Measurements from ENCODE around the gene SNURF.
"Not testable (repeated sequence)": the region's sequence is repeated elsewhere in the genome, so short reads cannot be mapped to it uniquely, and the experiment has no call there.

SNURF gene

DNA sequence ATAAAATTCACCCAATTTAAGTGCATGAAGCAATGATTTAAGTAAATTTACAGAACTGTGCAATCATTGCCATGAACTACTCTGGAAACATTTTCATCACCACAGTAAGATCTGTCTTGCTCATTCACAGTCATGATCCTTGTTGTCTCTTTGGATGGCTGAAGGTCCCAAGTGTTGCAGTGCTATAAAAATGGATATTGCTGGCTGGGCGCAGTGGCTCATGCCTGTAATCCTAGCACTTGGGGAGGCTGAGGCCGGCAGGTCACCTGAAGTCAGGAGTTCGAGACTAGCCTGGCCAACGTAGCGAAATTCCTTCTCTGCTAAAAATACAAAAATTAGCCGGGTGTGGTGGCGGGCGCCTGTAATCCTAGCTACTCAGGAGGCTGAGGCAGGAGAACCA lies 17.0 kb downstream of the SNURF start:
- Histone ChIP-seq H3K4me3 (ENCODE audit: low read length) (no peak overlapping the region), H3K27ac (ENCODE audit: low read length) (no peak overlapping the region), H3K4me2 (ENCODE audit: low read depth, low read length) (no peak overlapping the region), H4K20me1 (ENCODE audit: insufficient read depth, low read length) (no peaks in the 10 kb centered on the region), H3K4me1 (ENCODE audit: low read length) (no peaks in the 10 kb centered on the region), H3K9me3 (replicated peaks; ENCODE audit: insufficient read depth, low read length) (no peaks in the 10 kb centered on the region), H3K27me3 (replicated peaks; ENCODE audit: insufficient read depth, low read length) (no peaks in the 10 kb centered on the region), H3K79me2 (ENCODE audit: low read length) (no peaks in the 10 kb centered on the region), H3K9ac (ENCODE audit: low read length) (no peak overlapping the region), H3K9me2 (replicated peaks; ENCODE audit: insufficient read depth, low read length) (no peaks in the 10 kb centered on the region), H3K36me3 (replicated peaks; ENCODE audit: insufficient read depth, low read length) (no peaks in the 10 kb centered on the region), H3F3A (ENCODE audit: insufficient read depth, low read length) (no peaks in the 10 kb centered on the region), H2AFZ (ENCODE audit: low read length) (no peak overlapping the region)
- no peak for DNase-seq
- TF ChIP-seq EZH2 (optimal IDR thresholded peaks at IDR 0.05; ENCODE audit: low read depth, low read length) (no peak), EZH2phosphoT487 (IDR thresholded peaks at IDR 0.05; ENCODE audit: low read length) (no peak)
- TF ChIP-seq, protein P1, sequence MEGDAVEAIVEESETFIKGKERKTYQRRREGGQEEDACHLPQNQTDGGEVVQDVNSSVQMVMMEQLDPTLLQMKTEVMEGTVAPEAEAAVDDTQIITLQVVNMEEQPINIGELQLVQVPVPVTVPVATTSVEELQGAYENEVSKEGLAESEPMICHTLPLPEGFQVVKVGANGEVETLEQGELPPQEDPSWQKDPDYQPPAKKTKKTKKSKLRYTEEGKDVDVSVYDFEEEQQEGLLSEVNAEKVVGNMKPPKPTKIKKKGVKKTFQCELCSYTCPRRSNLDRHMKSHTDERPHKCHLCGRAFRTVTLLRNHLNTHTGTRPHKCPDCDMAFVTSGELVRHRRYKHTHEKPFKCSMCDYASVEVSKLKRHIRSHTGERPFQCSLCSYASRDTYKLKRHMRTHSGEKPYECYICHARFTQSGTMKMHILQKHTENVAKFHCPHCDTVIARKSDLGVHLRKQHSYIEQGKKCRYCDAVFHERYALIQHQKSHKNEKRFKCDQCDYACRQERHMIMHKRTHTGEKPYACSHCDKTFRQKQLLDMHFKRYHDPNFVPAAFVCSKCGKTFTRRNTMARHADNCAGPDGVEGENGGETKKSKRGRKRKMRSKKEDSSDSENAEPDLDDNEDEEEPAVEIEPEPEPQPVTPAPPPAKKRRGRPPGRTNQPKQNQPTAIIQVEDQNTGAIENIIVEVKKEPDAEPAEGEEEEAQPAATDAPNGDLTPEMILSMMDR (IDR thresholded peaks at IDR 0.05; ENCODE audit: low read length) = no peak

DNA sequence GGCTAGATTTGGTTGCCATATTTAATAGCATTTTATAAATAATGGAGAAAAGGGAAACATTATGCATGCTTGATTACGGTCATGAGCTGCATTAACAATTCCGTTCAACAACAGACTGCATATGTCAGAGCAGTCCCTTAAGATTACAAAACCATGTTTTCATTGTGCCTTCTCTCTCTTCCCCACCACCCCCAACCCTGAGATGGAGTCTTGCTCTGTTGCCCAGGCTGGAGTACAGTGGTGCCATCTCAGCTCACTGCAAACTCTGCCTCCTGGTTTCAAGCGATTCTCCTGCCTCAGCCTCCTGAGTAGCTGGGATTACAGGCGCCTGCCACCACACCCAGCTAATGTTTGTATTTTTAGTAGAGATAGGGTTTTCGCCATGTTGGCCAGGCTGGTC lies 17.9 kb downstream of the SNURF start:
- not testable (repeated sequence) for H4K20me1 ChIP-seq (ENCODE audit: insufficient read depth, low read length); H3K9me2 ChIP-seq (replicated peaks; ENCODE audit: insufficient read depth, low read length); H3K4me1 ChIP-seq (ENCODE audit: low read length); H3K27me3 ChIP-seq (replicated peaks; ENCODE audit: insufficient read depth, low read length); H3K27ac ChIP-seq (ENCODE audit: low read length); DNase-seq; H3K79me2 ChIP-seq (ENCODE audit: low read length); H3K4me2 ChIP-seq (ENCODE audit: low read depth, low read length); H3K36me3 ChIP-seq (replicated peaks; ENCODE audit: insufficient read depth, low read length); H2AFZ ChIP-seq (ENCODE audit: low read length); H3F3A ChIP-seq (ENCODE audit: insufficient read depth, low read length); H3K4me3 ChIP-seq (ENCODE audit: low read length); H3K9me3 ChIP-seq (replicated peaks; ENCODE audit: insufficient read depth, low read length); H3K9ac ChIP-seq (ENCODE audit: low read length)

- Histone ChIP-seq H4K20me1 (ENCODE audit: insufficient read depth, low read length) (no peaks in the 10 kb centered on the region), H3K9me3 (replicated peaks; ENCODE audit: insufficient read depth, low read length) (no peaks in the 10 kb centered on the region), H3F3A (ENCODE audit: insufficient read depth, low read length) (no peaks in the 10 kb centered on the region), H3K4me1 (ENCODE audit: low read length) (no peaks in the 10 kb centered on the region), H2AFZ (ENCODE audit: low read length) (no peak overlapping the region), H3K9ac (ENCODE audit: low read length) (no peak overlapping the region), H3K4me2 (ENCODE audit: low read depth, low read length) (no peak overlapping the region), H3K36me3 (replicated peaks; ENCODE audit: insufficient read depth, low read length) (no peaks in the 10 kb centered on the region), H3K9me2 (replicated peaks; ENCODE audit: insufficient read depth, low read length) (no peaks in the 10 kb centered on the region), H3K27me3 (replicated peaks; ENCODE audit: insufficient read depth, low read length) (no peaks in the 10 kb centered on the region), H3K79me2 (ENCODE audit: low read length) (no peaks in the 10 kb centered on the region), H3K27ac (ENCODE audit: low read length) (no peak overlapping the region), H3K4me3 (ENCODE audit: low read length) (no peak overlapping the region)
- TF ChIP-seq EZH2 (optimal IDR thresholded peaks at IDR 0.05; ENCODE audit: low read depth, low read length) = no peak
- TF ChIP-seq, protein P1 (IDR thresholded peaks at IDR 0.05; ENCODE audit: low read length) = no peak
- TF ChIP-seq EZH2phosphoT487 (IDR thresholded peaks at IDR 0.05; ENCODE audit: low read length) = no peak
- no peak for DNase-seq
Measured at GRCh38 chr15:24976932-24977331, 22.1 kb downstream of the SNURF start.

DNA sequence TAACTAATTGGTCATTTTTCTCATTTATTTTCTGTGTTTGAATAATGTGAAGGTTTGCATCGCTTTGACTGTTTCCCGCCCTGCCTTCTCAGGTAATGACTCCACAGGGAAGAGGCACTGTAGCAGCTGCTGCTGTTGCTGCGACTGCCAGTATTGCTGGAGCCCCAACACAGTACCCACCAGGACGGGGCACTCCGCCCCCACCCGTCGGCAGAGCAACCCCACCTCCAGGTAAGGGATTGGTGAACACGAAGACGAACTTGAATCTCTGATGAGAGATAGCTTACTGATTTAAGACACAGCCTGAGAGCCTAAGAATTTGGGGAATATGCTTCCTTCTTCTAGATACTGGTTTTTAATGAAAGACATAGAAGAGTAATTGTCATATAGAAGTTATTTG lies 22.9 kb downstream of the SNURF start:
- Histone ChIP-seq H3K9ac (ENCODE audit: low read length) (no peak overlapping the region), H3K36me3 (replicated peaks; ENCODE audit: insufficient read depth, low read length) (no peaks in the 10 kb centered on the region), H4K20me1 (ENCODE audit: insufficient read depth, low read length) (no peaks in the 10 kb centered on the region), H3K9me3 (replicated peaks; ENCODE audit: insufficient read depth, low read length) (no peaks in the 10 kb centered on the region), H3K27me3 (replicated peaks; ENCODE audit: insufficient read depth, low read length) (no peaks in the 10 kb centered on the region), H3K4me2 (ENCODE audit: low read depth, low read length) (no peak overlapping the region), H3K4me3 (ENCODE audit: low read length) (no peak overlapping the region), H2AFZ (ENCODE audit: low read length) (no peak overlapping the region), H3K27ac (ENCODE audit: low read length) (no peak overlapping the region), H3K79me2 (ENCODE audit: low read length) (no peaks in the 10 kb centered on the region), H3K9me2 (replicated peaks; ENCODE audit: insufficient read depth, low read length) (no peaks in the 10 kb centered on the region), H3K4me1 (ENCODE audit: low read length) (no peaks in the 10 kb centered on the region), H3F3A (ENCODE audit: insufficient read depth, low read length) (no peaks in the 10 kb centered on the region)
- no peak for TF ChIP-seq EZH2phosphoT487 (IDR thresholded peaks at IDR 0.05; ENCODE audit: low read length)
- TF ChIP-seq, protein P1 (IDR thresholded peaks at IDR 0.05; ENCODE audit: low read length) = no peak
- no peak for TF ChIP-seq EZH2 (optimal IDR thresholded peaks at IDR 0.05; ENCODE audit: low read depth, low read length)
- DNase-seq = no peak

All from MM.1S (cell line).